DLD1 (cell line): ENCODE measurements around the gene LRRC18.

Experiments used
- in situ Hi-C: cut with HindIII; loops from 2 replicates; pipeline ENCODE4 v1.10.0; 2017; ENCODE audit warnings: low sequenced_read_pairs

Gene LRRC18

GRCh38 chr10:48946891-48947500 is 7.4 kb upstream of the LRRC18 start:
- in situ Hi-C loops: no loop called here

- in situ Hi-C loops: no loop called here
Measured at GRCh38 chr10:48946332-48946731, 6.7 kb upstream of the LRRC18 start.

GRCh38 chr10:48945441-48946130 is 5.9 kb upstream of the LRRC18 start:
- in situ Hi-C loops: no loop called here

- in situ Hi-C loops: no loop called here
Measured at GRCh38 chr10:48944171-48944570, 4.5 kb upstream of the LRRC18 start.

- in situ Hi-C loops: no loop called here
Measured at GRCh38 chr10:48943096-48943495, 3.5 kb upstream of the LRRC18 start.

- in situ Hi-C loops: no loop called here
Measured at GRCh38 chr10:48941427-48942075, 1.9 kb upstream of the LRRC18 start.

GRCh38 chr10:48940958-48941357 is 1.3 kb upstream of the LRRC18 start:
- in situ Hi-C loops: no loop called here

GRCh38 chr10:48940372-48940771 is 732 bp upstream of the LRRC18 start:
- in situ Hi-C loops: no loop called here

- in situ Hi-C loops: no loop called here
Measured at GRCh38 chr10:48938990-48939536, 577 bp downstream of the LRRC18 start.

- in situ Hi-C loops: no loop called here
Measured at GRCh38 chr10:48938281-48938680, 1.4 kb downstream of the LRRC18 start.

GRCh38 chr10:48937796-48938195 is 1.8 kb downstream of the LRRC18 start:
- in situ Hi-C loops: no loop called here

- in situ Hi-C loops: no loop called here
Measured at GRCh38 chr10:48935577-48935976, 4.1 kb downstream of the LRRC18 start.

GRCh38 chr10:48934672-48935501 is 4.8 kb downstream of the LRRC18 start:
- in situ Hi-C loops: no loop called here

- in situ Hi-C loops: no loop called here
Measured at GRCh38 chr10:48932831-48933664, 6.6 kb downstream of the LRRC18 start.

GRCh38 chr10:48931188-48931587 is 8.5 kb downstream of the LRRC18 start:
- in situ Hi-C loops: no loop called here

GRCh38 chr10:48929413-48929990 is 10.1 kb downstream of the LRRC18 start:
- in situ Hi-C loops: no loop called here

- in situ Hi-C loops: no loop called here
Measured at GRCh38 chr10:48926764-48927540, 12.7 kb downstream of the LRRC18 start.

GRCh38 chr10:48926255-48926654 is 13.4 kb downstream of the LRRC18 start:
- in situ Hi-C loops: no loop called here

- in situ Hi-C loops: no loop called here
Measured at GRCh38 chr10:48924988-48925387, 14.7 kb downstream of the LRRC18 start.
